Neural cell (in vitro differentiated cells): Measurements from ENCODE around the gene ZCCHC14.

Experiments
- CTCF ChIP-seq: fragments of 450-650 bp; IDR thresholded peaks from 2 replicates; pipeline ENCODE4 v1.5.1; 2014; ENCODE audit warnings: antibody characterized with exemption, mild to moderate bottlenecking, moderate library complexity; ENCODE audit not compliant: poor library complexity, severe bottlenecking
- EZH2 ChIP-seq: fragments of 200-600, 300-800 bp; shearing (Covaris generic), sonication (generic); IDR thresholded peaks from 2 replicates; pipeline ENCODE4 v1.6.1; 2014; ENCODE audit warnings: antibody characterized with exemption, low read length, borderline replicate concordance, mild to moderate bottlenecking; ENCODE audit not compliant: insufficient read depth, poor library complexity, severe bottlenecking

GRCh38 chr16:87418216-87418615, 74.6 kb downstream of the ZCCHC14 start:
- no peak for TF ChIP-seq CTCF
- no peak for TF ChIP-seq EZH2
